OCI-LY7 (cell line): ENCODE data around the gene PCNX2. TPM values are rescaled to one million over a fixed set of nuclear protein-coding genes. Genes with fewer than 3 reads are reported as not detected.

Experiments used
- BruUV-seq: library from RNA; stranded (reverse); fragments of 400-500 nt; replicated peaks from 2 replicates; lab custom pipeline; 2021; lab: Mats Ljungman, UMichigan
- CTCF ChIA-PET: fragments of 300-600 bp; sonication (Branson Sonifier 250); formaldehyde crosslinking; loops from one replicate; lab custom pipeline; 2022; ENCODE audit warnings: antibody characterized with exemption; ENCODE audit not compliant: unreplicated experiment; lab: Charles Lee
- POLR2A ChIA-PET: fragments of 300-600 bp; sonication (Branson Sonifier 250); formaldehyde crosslinking; loops from one replicate; lab custom pipeline; 2022; ENCODE audit warnings: antibody characterized with exemption; lab: Charles Lee
- DNase-seq: peaks from one replicate; pipeline ENCODE4 v3.0.0-alpha.2; 2015; ENCODE audit warnings: low spot score
- H2AFZ ChIP-seq: fragments of 200-600 bp; sonication (generic), shearing (Covaris generic); 2 replicates; pipeline ENCODE4 v1.6.1; 2014; ENCODE audit warnings: mild to moderate bottlenecking, antibody characterized with exemption, low read length, moderate library complexity
- H3K27ac ChIP-seq: fragments of 200-600 bp; sonication (generic); 2 replicates; pipeline ENCODE4 v1.5.1; 2014; ENCODE audit warnings: mixed run types, low read depth, mild to moderate bottlenecking, moderate library complexity, low read length, inconsistent platforms; ENCODE audit not compliant: poor library complexity, severe bottlenecking
- H3K36me3 ChIP-seq: fragments of 200-600 bp; sonication (generic); 2 replicates; pipeline ENCODE4 v1.6.1; 2014; ENCODE audit warnings: mild to moderate bottlenecking, antibody characterized with exemption, low read length, moderate library complexity, mixed read lengths; ENCODE audit not compliant: insufficient read depth
- H3K4me1 ChIP-seq: fragments of 200-600 bp; sonication (generic); 2 replicates; pipeline ENCODE4 v1.5.1; 2014; ENCODE audit warnings: mild to moderate bottlenecking, low read length; ENCODE audit not compliant: insufficient read depth, poor library complexity, severe bottlenecking
- H3K4me2 ChIP-seq: fragments of 200-600 bp; sonication (generic); 2 replicates; pipeline ENCODE4 v1.6.1; 2014; ENCODE audit warnings: mild to moderate bottlenecking, low read length
- H3K4me3 ChIP-seq: fragments of 200-600 bp; sonication (generic); 2 replicates; pipeline ENCODE4 v1.5.1; 2014; ENCODE audit warnings: mild to moderate bottlenecking, low read depth, low read length; ENCODE audit not compliant: poor library complexity, severe bottlenecking
- H3K79me2 ChIP-seq: fragments of 200-600 bp; sonication (generic); 2 replicates; pipeline ENCODE4 v1.6.1; 2016; ENCODE audit warnings: low read depth, mild to moderate bottlenecking, low read length, moderate library complexity, mixed read lengths; ENCODE audit not compliant: insufficient read depth
- H3K9me2 ChIP-seq: fragments of 200-600 bp; sonication (generic); 2 replicates; pipeline ENCODE4 v1.6.1; 2016; ENCODE audit warnings: mild to moderate bottlenecking, low read length, mixed read lengths; ENCODE audit not compliant: insufficient read depth
- H3K9me3 ChIP-seq: fragments of 200-600 bp; sonication (generic); 2 replicates; pipeline ENCODE4 v1.6.1; 2014; ENCODE audit warnings: mild to moderate bottlenecking, mixed run types, low read length, mixed read lengths
- H4K20me1 ChIP-seq: fragments of 200-600 bp; sonication (generic); 2 replicates; pipeline ENCODE4 v1.6.1; 2014; ENCODE audit warnings: mild to moderate bottlenecking, antibody characterized with exemption, low read length, moderate library complexity, mixed read lengths; ENCODE audit not compliant: insufficient read depth
- CTCF ChIP-seq: fragments of 200-600 bp; sonication (generic); conservative IDR thresholded peaks from 2 replicates; pipeline ENCODE4 v1.5.1; 2014; ENCODE audit warnings: mild to moderate bottlenecking, antibody characterized with exemption, low read length, moderate library complexity, mixed read lengths
- EZH2phosphoT487 ChIP-seq: fragments of 200-600 bp; sonication (generic); IDR thresholded peaks from 2 replicates; pipeline ENCODE4 v1.6.1; 2018; ENCODE audit warnings: low read depth, borderline replicate concordance, mild to moderate bottlenecking, mixed run types, antibody characterized with exemption, low read length, moderate library complexity, mixed read lengths
- intact Hi-C: fragments of 100-400 bp; cut with micrococcal nuclease; formaldehyde crosslinking; loops from one replicate; pipeline ENCODE4 v1.10.0; 2022; ENCODE audit not compliant: unreplicated experiment
- total RNA-seq, 2 experiments: library from RNA; depleted of rRNA in 1 of 2; stranded (reverse); fragments of >200 nt in 1 of 2; shearing (Covaris generic) in 1 of 2; gene quantifications; 2 replicates each; pipeline ENCODE4 v1.2.3, GENCODE V29; 2014 to 2022

Gene PCNX2
- total RNA-seq, 2 experiments from 2014 or later: 17.1 to 26.9 TPM

GRCh38 chr1:233170741-233171140 is 124.8 kb downstream of the PCNX2 start:
- H3K9me2 ChIP-seq: no peaks in the 10 kb centered on the region
- peaks cover 8% of the 10 kb centered on the region; the same call in 1 of the 2 replicates for H3K9me3 ChIP-seq
- peaks cover 31% of the 10 kb centered on the region for H3K36me3 ChIP-seq
- no peaks in the 10 kb centered on the region for H3K79me2 ChIP-seq
- ChIA-PET POLR2A (no interaction called here), CTCF (no interaction called here)
- no peak overlapping the region for H2AFZ ChIP-seq
- no TSS peak for BruUV-seq
- intact Hi-C loops: no loop called here
- H3K27ac ChIP-seq: no peak overlapping the region
- H3K4me3 ChIP-seq: no peak overlapping the region
- no peaks in the 10 kb centered on the region for H4K20me1 ChIP-seq
- H3K4me2 ChIP-seq: no peak overlapping the region
- TF ChIP-seq EZH2phosphoT487 (no peak), CTCF (no peak)
- DNase-seq: no peak
- no peaks in the 10 kb centered on the region for H3K4me1 ChIP-seq

DNA sequence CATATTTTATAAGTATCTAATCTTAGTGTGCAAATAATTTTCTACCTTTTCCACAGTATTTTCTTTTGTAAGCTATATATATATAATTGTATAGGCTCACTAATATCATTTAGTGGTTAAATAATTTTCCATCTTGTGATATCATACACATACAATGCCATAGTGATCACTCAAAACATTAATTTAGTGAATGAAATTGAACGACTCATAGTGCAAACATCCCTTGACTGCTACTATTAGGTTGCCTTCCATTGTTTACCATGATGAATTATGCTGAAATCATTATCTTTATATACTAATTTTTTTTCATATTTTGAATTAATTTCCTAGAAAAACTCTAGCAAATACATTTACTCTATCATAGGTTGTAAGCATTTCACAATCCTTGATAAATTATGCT is 127.1 kb downstream of the PCNX2 start:
- ChIA-PET POLR2A (no interaction called here), CTCF (no interaction called here)
- Histone ChIP-seq H3K79me2 (no peaks in the 10 kb centered on the region), H3K9me3 (peaks cover 15% of the 10 kb centered on the region; the same call in 1 of the 2 replicates), H3K36me3 (peaks cover 25% of the 10 kb centered on the region), H3K27ac (no peak overlapping the region), H3K4me1 (no peaks in the 10 kb centered on the region), H3K4me3 (no peak overlapping the region), H3K4me2 (no peak overlapping the region), H4K20me1 (no peaks in the 10 kb centered on the region), H2AFZ (no peak overlapping the region), H3K9me2 (no peaks in the 10 kb centered on the region)
- no peak for TF ChIP-seq EZH2phosphoT487
- DNase-seq: no peak
- no TSS peak for BruUV-seq
- intact Hi-C loops: no loop called here

DNA sequence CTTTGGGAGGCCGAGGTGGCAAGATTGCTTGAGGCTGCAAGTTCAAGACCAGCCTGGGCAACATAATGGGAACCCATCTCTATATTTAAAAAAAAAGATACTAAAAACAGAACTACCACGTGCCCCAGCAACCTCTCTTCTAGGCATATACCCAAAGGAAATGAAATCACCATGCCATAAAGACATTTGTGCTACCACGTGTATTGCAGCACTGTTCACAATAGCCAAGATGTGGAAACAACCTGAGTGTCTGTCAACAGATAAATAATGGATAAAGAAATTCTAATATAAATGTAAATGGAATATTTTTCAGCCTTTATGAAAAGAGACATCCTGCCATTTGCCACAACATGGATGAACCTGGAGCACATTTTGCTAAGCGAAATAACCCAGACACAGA is 128.6 kb downstream of the PCNX2 start:
- H3K4me2 ChIP-seq: no peak overlapping the region
- intact Hi-C loops: no loop called here
- peaks cover 12% of the 10 kb centered on the region; the same call in 1 of the 2 replicates for H3K9me3 ChIP-seq
- no peaks in the 10 kb centered on the region for H3K79me2 ChIP-seq
- H4K20me1 ChIP-seq: no peaks in the 10 kb centered on the region
- no peaks in the 10 kb centered on the region for H3K9me2 ChIP-seq
- H3K27ac ChIP-seq: no peak overlapping the region
- H3K36me3 ChIP-seq: peaks cover 14% of the 10 kb centered on the region
- TF ChIP-seq CTCF (no peak), EZH2phosphoT487 (no peak)
- no peak overlapping the region for H3K4me3 ChIP-seq
- no peaks in the 10 kb centered on the region for H3K4me1 ChIP-seq
- H2AFZ ChIP-seq: no peak overlapping the region
- ChIA-PET CTCF (no interaction called here), POLR2A (interaction anchor here (0.6 kb wide), 1 partner anchor 185 kb away, joined by 4 read pairs; no protein-coding TSS in a partner anchor)
- no peak for DNase-seq
- BruUV-seq: no TSS peak
